Endothelial cell (in vitro differentiated cells): ENCODE data around the gene DNMT3A. TPM values are rescaled to one million over a fixed set of nuclear protein-coding genes. Genes with fewer than 3 reads are reported as not detected.

ENCODE experiments used
- DNase-seq: peaks from one replicate; pipeline ENCODE4 v3.0.0; 2021; ENCODE audit warnings: low spot score
- H3K27ac Mint-ChIP-seq: one replicate; pipeline ENCODE4 v1.8.0; 2021; ENCODE audit warnings: mixed read lengths, inconsistent platforms; ENCODE audit not compliant: unreplicated experiment
- H3K27me3 Mint-ChIP-seq: one replicate; pipeline ENCODE4 v1.8.0; 2021; ENCODE audit warnings: mild to moderate bottlenecking, moderate library complexity, mixed read lengths, inconsistent platforms; ENCODE audit not compliant: unreplicated experiment
- H3K36me3 Mint-ChIP-seq: one replicate; pipeline ENCODE4 v1.8.0; 2021; ENCODE audit warnings: mild to moderate bottlenecking, low read depth, mixed read lengths, inconsistent platforms; ENCODE audit not compliant: unreplicated experiment
- H3K4me1 Mint-ChIP-seq: one replicate; pipeline ENCODE4 v1.8.0; 2021; ENCODE audit warnings: mild to moderate bottlenecking, mixed read lengths, inconsistent platforms; ENCODE audit not compliant: unreplicated experiment
- H3K4me3 Mint-ChIP-seq: one replicate; pipeline ENCODE4 v1.8.0; 2021; ENCODE audit warnings: mild to moderate bottlenecking, mixed read lengths, inconsistent platforms; ENCODE audit not compliant: unreplicated experiment
- H3K9me3 Mint-ChIP-seq: one replicate; pipeline ENCODE4 v1.8.0; 2021; ENCODE audit warnings: mixed read lengths, inconsistent platforms; ENCODE audit not compliant: unreplicated experiment
- total RNA-seq: library from RNA; stranded (reverse); fragmentation: NEBNext Ultra II Directional; extraction: Animal tissue kit (Norgen Biotek cat#: 25700); gene quantifications from one replicate; pipeline ENCODE4 v1.2.1, GENCODE V29; 2021; ENCODE audit not compliant: unreplicated experiment
- TF ChIP-seq, protein P1 (sequence below): fragments of 200-600 bp; sonication (generic); IDR thresholded peaks from one replicate; pipeline ENCODE4 v1.5.0; 2021; ENCODE audit warnings: antibody characterized with exemption; ENCODE audit not compliant: unreplicated experiment

Gene DNMT3A
- total RNA-seq, 1 donor from 2014 or later: 177 TPM

DNA sequence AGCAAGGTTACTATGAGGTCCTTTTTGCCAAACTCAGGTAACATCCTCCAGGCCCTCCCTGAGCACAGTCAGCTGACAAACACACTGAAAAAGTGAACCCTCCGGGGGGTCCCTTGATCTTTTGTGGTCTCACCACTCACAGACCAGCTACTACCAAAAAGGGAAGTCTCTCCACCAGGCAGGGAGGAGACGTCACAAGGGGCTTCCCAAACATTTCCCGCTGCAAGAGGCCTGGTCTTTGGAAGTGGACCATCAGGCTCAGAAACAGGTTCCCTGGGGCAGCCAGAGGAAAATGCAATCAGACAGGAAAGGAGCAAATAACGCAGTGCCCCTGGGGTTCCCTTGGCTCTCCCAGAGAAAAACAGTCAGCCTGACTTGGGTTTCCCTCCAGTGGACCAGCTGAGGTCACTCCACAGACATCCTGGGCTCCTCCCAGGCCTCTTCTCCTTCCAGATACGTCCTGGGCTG lies 134.6 kb downstream of the DNMT3A start:
- TF ChIP-seq, protein P1, sequence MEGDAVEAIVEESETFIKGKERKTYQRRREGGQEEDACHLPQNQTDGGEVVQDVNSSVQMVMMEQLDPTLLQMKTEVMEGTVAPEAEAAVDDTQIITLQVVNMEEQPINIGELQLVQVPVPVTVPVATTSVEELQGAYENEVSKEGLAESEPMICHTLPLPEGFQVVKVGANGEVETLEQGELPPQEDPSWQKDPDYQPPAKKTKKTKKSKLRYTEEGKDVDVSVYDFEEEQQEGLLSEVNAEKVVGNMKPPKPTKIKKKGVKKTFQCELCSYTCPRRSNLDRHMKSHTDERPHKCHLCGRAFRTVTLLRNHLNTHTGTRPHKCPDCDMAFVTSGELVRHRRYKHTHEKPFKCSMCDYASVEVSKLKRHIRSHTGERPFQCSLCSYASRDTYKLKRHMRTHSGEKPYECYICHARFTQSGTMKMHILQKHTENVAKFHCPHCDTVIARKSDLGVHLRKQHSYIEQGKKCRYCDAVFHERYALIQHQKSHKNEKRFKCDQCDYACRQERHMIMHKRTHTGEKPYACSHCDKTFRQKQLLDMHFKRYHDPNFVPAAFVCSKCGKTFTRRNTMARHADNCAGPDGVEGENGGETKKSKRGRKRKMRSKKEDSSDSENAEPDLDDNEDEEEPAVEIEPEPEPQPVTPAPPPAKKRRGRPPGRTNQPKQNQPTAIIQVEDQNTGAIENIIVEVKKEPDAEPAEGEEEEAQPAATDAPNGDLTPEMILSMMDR: no peak
- no peaks in the 10 kb centered on the region for H3K36me3 Mint-ChIP-seq
- H3K27ac Mint-ChIP-seq: no peak overlapping the region
- peaks cover 5% of the 10 kb centered on the region for H3K27me3 Mint-ChIP-seq
- H3K4me3 Mint-ChIP-seq: no peak overlapping the region
- H3K9me3 Mint-ChIP-seq: no peaks in the 10 kb centered on the region
- H3K4me1 Mint-ChIP-seq: no peaks in the 10 kb centered on the region
- DNase-seq: no peak

DNA sequence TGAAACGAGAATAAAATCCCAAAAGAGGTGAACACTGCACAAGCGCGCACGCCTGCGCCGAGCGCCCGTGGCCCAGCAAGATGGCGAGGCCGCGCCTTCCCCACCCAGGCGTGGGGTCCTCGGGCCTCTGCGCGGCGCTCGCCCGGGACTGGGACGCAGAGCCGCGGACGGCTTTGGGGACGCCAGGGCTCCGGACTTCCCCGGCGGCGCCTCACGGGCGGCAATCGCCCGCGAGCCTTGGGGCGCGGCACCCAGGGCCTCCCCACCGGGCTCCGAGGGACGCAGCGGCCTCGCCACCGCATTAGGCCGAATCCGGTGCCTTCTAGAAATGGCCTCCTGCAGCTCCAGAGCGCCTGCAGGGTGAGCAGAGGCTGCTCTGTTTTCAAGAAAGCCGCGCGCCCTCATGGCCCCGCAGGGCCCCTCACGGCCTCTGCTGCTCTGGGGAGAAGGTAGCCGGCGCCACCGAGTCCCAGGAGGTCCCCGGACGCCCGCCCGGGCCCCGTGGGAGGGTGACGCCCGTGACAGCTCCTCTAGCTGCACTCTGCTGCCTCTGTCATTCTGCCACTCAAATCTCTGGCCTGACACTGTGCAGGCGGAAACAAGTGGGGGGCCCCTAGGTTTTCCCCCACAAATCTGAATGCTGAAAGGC lies 137.4 kb downstream of the DNMT3A start:
- peaks cover 7% of the 10 kb centered on the region for H3K27me3 Mint-ChIP-seq
- no peaks in the 10 kb centered on the region for H3K36me3 Mint-ChIP-seq
- H3K9me3 Mint-ChIP-seq: no peaks in the 10 kb centered on the region
- H3K4me3 Mint-ChIP-seq: no peak overlapping the region
- no peak for DNase-seq
- TF ChIP-seq, protein P1: no peak
- H3K4me1 Mint-ChIP-seq: no peaks in the 10 kb centered on the region
- no peak overlapping the region for H3K27ac Mint-ChIP-seq

DNA sequence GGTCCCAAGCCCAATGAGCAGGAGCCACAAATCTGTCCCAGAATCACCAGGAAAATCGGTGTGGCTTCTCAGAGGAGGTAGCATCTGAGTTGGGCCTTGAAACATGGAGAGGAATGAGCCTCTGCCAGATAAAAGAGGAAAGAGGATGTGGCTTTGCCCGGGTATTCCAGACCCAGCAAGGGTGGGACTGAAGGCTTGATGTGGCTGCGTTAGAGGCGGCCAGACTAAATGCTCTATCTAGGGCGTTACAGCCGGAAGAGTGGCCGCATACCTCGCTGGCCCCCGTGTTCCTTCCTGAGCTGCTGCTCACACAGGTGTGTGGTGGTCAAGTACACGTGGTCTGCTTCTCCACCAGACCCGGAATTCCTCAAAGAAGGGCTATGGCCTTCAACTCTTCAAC lies 139.4 kb downstream of the DNMT3A start:
- H3K4me1 Mint-ChIP-seq: peaks cover 11% of the 10 kb centered on the region
- no peaks in the 10 kb centered on the region for H3K9me3 Mint-ChIP-seq
- no peak overlapping the region for H3K27ac Mint-ChIP-seq
- peaks cover 7% of the 10 kb centered on the region for H3K27me3 Mint-ChIP-seq
- TF ChIP-seq, protein P1: no peak
- no peak for DNase-seq
- no peak overlapping the region for H3K4me3 Mint-ChIP-seq
- no peaks in the 10 kb centered on the region for H3K36me3 Mint-ChIP-seq

DNA sequence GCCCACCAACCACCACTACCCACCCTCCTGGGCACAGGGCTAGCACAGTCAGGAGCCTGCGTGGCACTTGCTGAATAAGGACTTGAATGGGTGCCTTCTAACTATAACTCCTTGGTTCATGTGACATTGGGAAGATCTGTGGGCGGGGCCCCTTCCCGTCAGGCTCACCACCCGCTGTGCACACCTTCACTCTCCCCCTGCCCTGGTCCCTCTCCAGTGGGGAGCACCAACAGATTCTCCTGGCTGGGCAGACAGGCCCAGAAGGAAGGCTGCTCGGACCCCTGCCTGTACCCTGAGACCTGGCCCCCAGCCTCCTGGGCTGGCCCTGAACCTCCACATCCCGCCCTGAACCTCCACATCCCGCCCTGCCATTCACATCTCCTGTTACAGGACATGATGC lies 139.9 kb downstream of the DNMT3A start:
- Mint-ChIP-seq H3K4me3 (no peak overlapping the region), H3K4me1 (peaks cover 11% of the 10 kb centered on the region), H3K9me3 (no peaks in the 10 kb centered on the region), H3K36me3 (no peaks in the 10 kb centered on the region), H3K27ac (no peak overlapping the region), H3K27me3 (peaks cover 7% of the 10 kb centered on the region)
- no peak for DNase-seq
- TF ChIP-seq, protein P1: no peak

DNA sequence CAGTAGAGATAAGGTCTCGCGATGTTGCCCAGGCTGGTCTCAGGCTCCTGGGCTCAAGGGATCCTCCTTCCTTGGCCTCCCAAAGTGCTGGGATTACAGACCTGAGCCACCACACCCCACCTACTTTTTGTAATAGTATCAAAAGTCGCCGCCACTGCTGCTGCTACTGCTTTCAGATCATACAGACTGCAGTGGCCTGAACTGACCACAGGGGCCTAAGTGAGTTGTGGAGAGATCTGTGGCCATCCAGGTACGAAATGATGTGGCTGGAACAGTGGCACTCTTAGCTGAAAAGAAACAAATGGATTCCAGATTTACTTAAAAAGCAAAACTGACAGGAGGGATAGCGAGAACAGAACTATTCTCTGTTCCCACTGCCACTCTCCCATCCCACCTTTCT lies 140.5 kb downstream of the DNMT3A start:
- peaks cover 11% of the 10 kb centered on the region for H3K4me1 Mint-ChIP-seq
- H3K4me3 Mint-ChIP-seq: no peak overlapping the region
- no peaks in the 10 kb centered on the region for H3K9me3 Mint-ChIP-seq
- H3K36me3 Mint-ChIP-seq: no peaks in the 10 kb centered on the region
- DNase-seq: no peak
- no peak overlapping the region for H3K27ac Mint-ChIP-seq
- peaks cover 7% of the 10 kb centered on the region for H3K27me3 Mint-ChIP-seq
- TF ChIP-seq, protein P1: peak; percentile 41
